A549 (cell line): ENCODE measurements around the gene ARPC1B. TPM values are rescaled to one million over a fixed set of nuclear protein-coding genes. Genes with fewer than 3 reads are reported as not detected.
"Not testable (repeated sequence)": the region's sequence is repeated elsewhere in the genome, so short reads cannot be mapped to it uniquely, and the experiment has no call there.

Source experiments
- ATAC-seq, 2 experiments: fragments of 200-7000 bp in 1 of 2; fragments of >200 bp in 1 of 2; cut with Nextera tagmentation in 1 of 2; cut with Tn5 transposase in 1 of 2; 3 replicates each; pipeline versions ENCODE4 v1.8.0 to v1.9.1; 2018 to 2020; ENCODE audit warnings: mild to moderate bottlenecking in 1 of 2, moderate library complexity in 1 of 2
- CTCF ChIA-PET: fragments of 300-600 bp; sonication (Branson Sonifier 250); formaldehyde crosslinking; extraction: SDS; loops from one replicate; lab custom pipeline; 2021; ENCODE audit warnings: antibody characterized with exemption, inconsistent platforms; lab: Yijun Ruan, JAX
- POLR2A ChIA-PET: fragments of 350-600 bp; formaldehyde crosslinking; extraction: SDS; loops from one replicate; lab custom pipeline; 2021; ENCODE audit warnings: antibody characterized with exemption, inconsistent platforms; lab: Yijun Ruan, JAX
- DNase-seq, 2 experiments: peaks; one replicate each; pipeline versions ENCODE4 v3.0.0 to v3.0.0-alpha.2; 2011 to 2016; ENCODE audit warnings: low read depth in 1 of 2, low spot score in 1 of 2
- FAIRE-seq: peaks from 2 replicates; lab custom pipeline; 2011; peaks lifted over from hg19 to GRCh38; lab: Jason Lieb, UNC
- H3K27ac ChIP-seq, 2 experiments: fragments of >200 bp; sonication (Bioruptor Twin); formaldehyde crosslinking; 3 replicates each; pipeline ENCODE4 v1.5.1; 2016 to 2017
- H3K4me1 ChIP-seq: fragments of >200 bp; sonication (Bioruptor Twin); formaldehyde crosslinking; 3 replicates; pipeline ENCODE4 v1.6.1; 2016
- H3K4me2 ChIP-seq: fragments of >200 bp; sonication (Bioruptor Twin); formaldehyde crosslinking; 3 replicates; pipeline ENCODE4 v1.6.1; 2016
- H3K4me3 ChIP-seq: fragments of >200 bp; sonication (Bioruptor Twin); formaldehyde crosslinking; 3 replicates; pipeline ENCODE4 v1.5.1; 2016
- H3K9me3 ChIP-seq: fragments of >200 bp; sonication (Bioruptor Twin); formaldehyde crosslinking; 3 replicates; pipeline ENCODE4 v1.6.1; 2016
- CEBPB ChIP-seq, 2 experiments: fragments of >200 bp in 1 of 2; sonication (Bioruptor Twin) in 1 of 2; formaldehyde crosslinking in 1 of 2; IDR thresholded peaks; 2 replicates each; pipeline ENCODE4 v1.6.1; 2012 to 2016
- CHD4 ChIP-seq: fragments of 200-600 bp; sonication (generic); IDR thresholded peaks from 2 replicates; pipeline ENCODE4 v1.6.1; 2016; ENCODE audit warnings: antibody characterized with exemption, mild to moderate bottlenecking, borderline replicate concordance
- FOSL2 ChIP-seq, 2 experiments: fragments of 450-650 bp in 1 of 2; fragments of >200 bp in 1 of 2; sonication (Bioruptor Twin) in 1 of 2; formaldehyde crosslinking; IDR thresholded peaks; 2 replicates each; pipeline versions ENCODE4 v1.5.0 to v1.6.1; 2016 to 2020; ENCODE audit warnings: mild to moderate bottlenecking in 1 of 2, moderate library complexity in 1 of 2
- HOXB13 ChIP-seq: fragments of 250-450 bp; sonication (Bioruptor Pico); IDR thresholded peaks from 2 replicates; pipeline ENCODE4 v1.5.0; 2020; ENCODE audit warnings: low read depth, mild to moderate bottlenecking, moderate library complexity
- JUNB ChIP-seq: fragments of >200 bp; sonication (Bioruptor Twin); formaldehyde crosslinking; IDR thresholded peaks from 2 replicates; pipeline ENCODE4 v1.6.1; 2016
- KDM1A ChIP-seq: fragments of 200-600 bp; sonication (generic); IDR thresholded peaks from 2 replicates; pipeline ENCODE4 v1.6.1; 2016; ENCODE audit warnings: low read depth, mild to moderate bottlenecking
- MAFK ChIP-seq: fragments of 450-650 bp; IDR thresholded peaks from 2 replicates; pipeline ENCODE4 v1.6.1; 2014; ENCODE audit not compliant: partially characterized antibody
- RAD21 ChIP-seq, 2 experiments: fragments of >200 bp in 1 of 2; sonication (Bioruptor Twin) in 1 of 2; formaldehyde crosslinking in 1 of 2; IDR thresholded peaks in 1 of 2; conservative IDR thresholded peaks in 1 of 2; 2 replicates in 1 of 2; 3 replicates in 1 of 2; pipeline ENCODE4 v1.6.1; 2012 to 2018; ENCODE audit warnings: inconsistent platforms in 1 of 2
- SMC3 ChIP-seq: fragments of >200 bp; sonication (Bioruptor Twin); formaldehyde crosslinking; IDR thresholded peaks from 3 replicates; pipeline ENCODE4 v1.6.1; 2018; ENCODE audit warnings: inconsistent platforms
- TP53 ChIP-seq: fragments of 250-450 bp; sonication (Bioruptor Pico); IDR thresholded peaks from 2 replicates; pipeline ENCODE4 v1.5.0; 2021; ENCODE audit warnings: mild to moderate bottlenecking, moderate library complexity
- ZC3H11A ChIP-seq: fragments of 450-650 bp; IDR thresholded peaks from 2 replicates; pipeline ENCODE4 v1.6.1; 2014; ENCODE audit warnings: antibody characterized with exemption, mild to moderate bottlenecking
- ZNF302 ChIP-seq: fragments of 250-450 bp; sonication (Bioruptor Pico); IDR thresholded peaks from 2 replicates; pipeline ENCODE4 v1.9.0; 2021; ENCODE audit warnings: inconsistent platforms, mild to moderate bottlenecking, moderate library complexity
- WGBS: methylation state at CpG from one replicate; pipeline ENCODE4 v1.1.6; 2017; ENCODE audit errors: missing lambda C conversion rate; 5-methylcytosine and 5-hydroxymethylcytosine counted together
- polyA plus RNA-seq, 4 experiments: library from polyadenylated mRNA; depleted of rRNA in 3 of 4; stranded (reverse); fragments of >200 nt; fragmentation: RNase III in 1 of 4; extraction: RNeasy Plus Mini Kit Qiagen cat#74134 plus additional on column Dnase treatment in 1 of 4; gene quantifications; 2 replicates in 3 of 4; 3 replicates in 1 of 4; pipeline ENCODE4 v1.2.3, GENCODE V29; 2011 to 2017
- TF ChIP-seq, protein P1 (sequence below): IDR thresholded peaks from 2 replicates; pipeline ENCODE4 v1.6.1; 2012; ENCODE audit warnings: low read depth, borderline replicate concordance
- TF ChIP-seq, protein P2 (sequence below): IDR thresholded peaks from 2 replicates; pipeline ENCODE4 v1.6.1; 2012
- TF ChIP-seq, protein P3 (sequence below): fragments of >200 bp; sonication (Bioruptor Twin); formaldehyde crosslinking; IDR thresholded peaks from 3 replicates; pipeline ENCODE4 v1.5.1; 2016

Gene ARPC1B
- polyA plus RNA-seq, 2 of the 4 experiments (the other 2 are of a cell fraction) = 197 to 294 TPM

DNA sequence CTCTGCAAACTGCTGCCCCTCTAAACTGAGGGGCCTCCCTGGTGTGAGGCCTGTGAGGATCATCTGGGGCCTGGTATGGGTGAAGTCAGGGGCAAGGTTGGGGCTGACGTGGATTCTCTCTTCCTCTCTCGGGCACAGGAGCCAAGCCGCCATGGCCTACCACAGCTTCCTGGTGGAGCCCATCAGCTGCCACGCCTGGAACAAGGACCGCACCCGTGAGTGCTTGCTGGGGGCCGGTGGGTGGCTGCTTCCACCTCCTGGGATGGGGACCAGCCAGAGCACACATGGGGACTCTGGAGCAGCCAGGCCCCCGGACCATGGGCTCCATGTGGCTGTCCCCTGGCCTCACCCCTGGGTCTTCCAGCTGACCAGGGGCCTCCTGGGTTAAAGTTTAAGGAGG lies 11.0 kb downstream of the ARPC1B start (continued):
- TF ChIP-seq, protein P1, sequence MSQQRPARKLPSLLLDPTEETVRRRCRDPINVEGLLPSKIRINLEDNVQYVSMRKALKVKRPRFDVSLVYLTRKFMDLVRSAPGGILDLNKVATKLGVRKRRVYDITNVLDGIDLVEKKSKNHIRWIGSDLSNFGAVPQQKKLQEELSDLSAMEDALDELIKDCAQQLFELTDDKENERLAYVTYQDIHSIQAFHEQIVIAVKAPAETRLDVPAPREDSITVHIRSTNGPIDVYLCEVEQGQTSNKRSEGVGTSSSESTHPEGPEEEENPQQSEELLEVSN = no peak
- TF ChIP-seq ZNF302 (CRISPR knock-in tag) (no peak), HOXB13 (CRISPR knock-in tag) (no peak)

DNA sequence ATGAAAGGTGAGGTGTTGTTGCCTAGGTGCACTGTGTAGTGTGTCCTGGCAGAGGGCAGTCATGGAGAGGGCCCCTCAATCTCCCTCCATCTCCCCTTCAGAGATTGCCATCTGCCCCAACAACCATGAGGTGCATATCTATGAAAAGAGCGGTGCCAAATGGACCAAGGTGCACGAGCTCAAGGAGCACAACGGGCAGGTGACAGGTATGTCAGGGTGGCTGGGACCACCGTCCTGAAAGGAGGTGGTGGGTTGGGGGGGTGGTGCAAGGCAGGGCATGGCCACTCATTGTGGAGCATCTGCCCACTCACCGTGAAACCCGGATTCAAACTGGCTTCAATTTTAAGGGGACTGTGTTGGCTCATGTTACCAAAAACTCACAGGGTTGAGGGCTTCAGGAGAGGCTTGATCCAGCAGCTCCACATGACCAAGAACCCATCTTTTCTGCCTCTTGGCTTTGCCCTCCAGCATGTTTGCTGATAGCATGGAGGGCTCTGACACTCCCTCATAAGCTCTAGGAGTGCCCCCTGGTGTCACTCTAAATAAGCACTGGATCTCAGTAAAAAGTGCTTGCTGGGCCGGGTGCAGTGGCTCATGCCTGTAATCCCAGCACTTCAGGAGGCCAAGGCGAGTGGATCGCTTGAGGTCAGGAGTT lies 12.2 kb downstream of the ARPC1B start:
- H3K4me3 ChIP-seq = no peak overlapping the region
- no peaks in the 10 kb centered on the region for H3K9me3 ChIP-seq
- peak; percentile 40 to 63; a peak in 4 of 5 replicates for TF ChIP-seq RAD21 (conservative IDR thresholded peaks at IDR 0.05 in 1 of 2, IDR thresholded peaks at IDR 0.05 in 1 of 2)
- TF ChIP-seq KDM1A = 0 out of 2 replicates have a peak, but pooled peaks have one; percentile 12
- peak; percentile 32; the same call in 2 of the 3 replicates for TF ChIP-seq SMC3
- no peak for TF ChIP-seq CHD4
- no peak for TF ChIP-seq TP53 (CRISPR knock-in tag)
- TF ChIP-seq, protein P2, sequence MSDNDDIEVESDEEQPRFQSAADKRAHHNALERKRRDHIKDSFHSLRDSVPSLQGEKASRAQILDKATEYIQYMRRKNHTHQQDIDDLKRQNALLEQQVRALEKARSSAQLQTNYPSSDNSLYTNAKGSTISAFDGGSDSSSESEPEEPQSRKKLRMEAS = peak; percentile 35; the same call in 1 of the 2 replicates
- no peak for TF ChIP-seq HOXB13 (CRISPR knock-in tag)
- TF ChIP-seq, protein P3, sequence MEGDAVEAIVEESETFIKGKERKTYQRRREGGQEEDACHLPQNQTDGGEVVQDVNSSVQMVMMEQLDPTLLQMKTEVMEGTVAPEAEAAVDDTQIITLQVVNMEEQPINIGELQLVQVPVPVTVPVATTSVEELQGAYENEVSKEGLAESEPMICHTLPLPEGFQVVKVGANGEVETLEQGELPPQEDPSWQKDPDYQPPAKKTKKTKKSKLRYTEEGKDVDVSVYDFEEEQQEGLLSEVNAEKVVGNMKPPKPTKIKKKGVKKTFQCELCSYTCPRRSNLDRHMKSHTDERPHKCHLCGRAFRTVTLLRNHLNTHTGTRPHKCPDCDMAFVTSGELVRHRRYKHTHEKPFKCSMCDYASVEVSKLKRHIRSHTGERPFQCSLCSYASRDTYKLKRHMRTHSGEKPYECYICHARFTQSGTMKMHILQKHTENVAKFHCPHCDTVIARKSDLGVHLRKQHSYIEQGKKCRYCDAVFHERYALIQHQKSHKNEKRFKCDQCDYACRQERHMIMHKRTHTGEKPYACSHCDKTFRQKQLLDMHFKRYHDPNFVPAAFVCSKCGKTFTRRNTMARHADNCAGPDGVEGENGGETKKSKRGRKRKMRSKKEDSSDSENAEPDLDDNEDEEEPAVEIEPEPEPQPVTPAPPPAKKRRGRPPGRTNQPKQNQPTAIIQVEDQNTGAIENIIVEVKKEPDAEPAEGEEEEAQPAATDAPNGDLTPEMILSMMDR = peak; percentile 33; the same call in 2 of the 3 replicates
- H3K4me1 ChIP-seq = peaks cover under 1% of the 10 kb centered on the region; the same call in 2 of the 3 replicates
- CTCF ChIA-PET = interaction anchor here (0.7 to 1.5 kb wide), 8 partner anchors 9 to 57 kb away, joined by 3 to 6 read pairs (median 4); no protein-coding TSS in a partner anchor
- H3K4me2 ChIP-seq = no peak overlapping the region
- peak; percentile 64 to 72 for ATAC-seq
- FAIRE-seq = no peak
- WGBS = 90% methylated on average over 9 of the region's 9 CpGs
- peak in 1 of 2 experiments; percentile 76 for DNase-seq
- POLR2A ChIA-PET = interaction anchor here (0.8 to 1.0 kb wide), 2 partner anchors 12 to 13 kb away, joined by 3 to 5 read pairs; no protein-coding TSS in a partner anchor
- no peak overlapping the region for H3K27ac ChIP-seq

DNA sequence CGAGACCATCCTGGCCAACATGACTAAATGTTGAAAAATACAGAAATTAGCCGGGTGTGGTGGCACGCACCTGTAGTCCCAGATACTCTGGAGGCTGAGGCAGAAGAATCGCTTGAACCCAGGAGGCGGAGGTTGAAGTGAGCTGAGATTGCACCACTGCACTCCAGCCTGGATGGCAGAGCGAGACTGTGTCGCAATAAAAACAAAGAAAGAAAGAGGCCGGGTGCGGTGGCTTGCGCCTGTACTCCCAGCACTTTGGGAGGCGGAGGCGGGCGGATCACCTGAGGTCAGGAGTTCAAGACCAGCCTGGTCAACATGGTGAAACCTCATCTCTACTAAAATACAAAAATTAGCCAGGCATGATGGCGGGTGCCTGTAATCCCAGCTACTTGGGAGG lies 12.7 kb downstream of the ARPC1B start:
- POLR2A ChIA-PET = interaction anchor here (0.8 to 1.0 kb wide), 2 partner anchors 12 to 13 kb away, joined by 3 to 5 read pairs; no protein-coding TSS in a partner anchor
- H3K4me1 ChIP-seq, H3K4me3 ChIP-seq, H3K4me2 ChIP-seq, H3K9me3 ChIP-seq, DNase-seq, FAIRE-seq, H3K27ac ChIP-seq, ATAC-seq: not testable (repeated sequence)
- CTCF ChIA-PET = interaction anchor here (1.0 to 1.5 kb wide), 5 partner anchors 14 to 58 kb away, joined by 3 to 5 read pairs (median 3); no protein-coding TSS in a partner anchor
- 0 out of 3 replicates have a peak, but pooled peaks have one; percentile 2 for TF ChIP-seq SMC3
- WGBS = 92% methylated on average over 14 of the region's 14 CpGs

DNA sequence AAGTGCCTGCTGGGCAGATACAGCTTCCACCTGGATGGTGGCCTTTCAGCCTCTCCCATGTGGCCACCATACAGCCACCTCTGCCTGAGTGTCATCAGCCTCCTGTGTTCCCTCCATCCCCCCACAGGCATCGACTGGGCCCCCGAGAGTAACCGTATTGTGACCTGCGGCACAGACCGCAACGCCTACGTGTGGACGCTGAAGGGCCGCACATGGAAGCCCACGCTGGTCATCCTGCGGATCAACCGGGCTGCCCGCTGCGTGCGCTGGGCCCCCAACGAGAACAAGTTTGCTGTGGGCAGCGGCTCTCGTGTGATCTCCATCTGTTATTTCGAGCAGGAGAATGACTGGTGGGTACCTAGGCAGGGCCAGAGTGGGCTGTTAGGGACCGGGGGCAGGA lies 13.4 kb downstream of the ARPC1B start:
- POLR2A ChIA-PET = no interaction called here
- no peak for DNase-seq
- H3K9me3 ChIP-seq = no peaks in the 10 kb centered on the region
- no peaks in the 10 kb centered on the region for H3K4me1 ChIP-seq
- no peak overlapping the region for H3K4me2 ChIP-seq
- CTCF ChIA-PET = interaction anchor here (0.6 kb wide), 1 partner anchor 59 kb away, joined by 4 read pairs; no protein-coding TSS in a partner anchor
- no peak overlapping the region for H3K27ac ChIP-seq
- TF ChIP-seq MAFK (no peak), SMC3 (no peak), JUNB (no peak), ZC3H11A (no peak), CEBPB (IDR thresholded peaks at IDR 0.05) (no peak), FOSL2 (IDR thresholded peaks at IDR 0.05) (no peak), FOSL2 (CRISPR knock-in tag; IDR thresholded peaks at IDR 0.05) (no peak)
- TF ChIP-seq, protein P2 = no peak
- no peak for FAIRE-seq
- ATAC-seq = no peak
- H3K4me3 ChIP-seq = no peak overlapping the region
- WGBS = 98% methylated on average over 17 of the region's 20 CpGs
